22Rv1 (cell line): ENCODE data around the gene LRP2BP.

Experiments
- H3K27ac ChIP-seq: fragments of 450-650 bp; 2 replicates; pipeline ENCODE4 v1.5.1; 2017
- ZFX ChIP-seq: fragments of 450-650 bp; IDR thresholded peaks from 2 replicates; pipeline ENCODE4 v1.6.1; 2017; ENCODE audit warnings: antibody characterized with exemption, borderline replicate concordance
- TF ChIP-seq, protein P1 (sequence below): fragments of 450-650 bp; IDR thresholded peaks from 2 replicates; pipeline ENCODE4 v1.5.1; 2017; ENCODE audit warnings: mild to moderate bottlenecking

The LRP2BP gene

DNA sequence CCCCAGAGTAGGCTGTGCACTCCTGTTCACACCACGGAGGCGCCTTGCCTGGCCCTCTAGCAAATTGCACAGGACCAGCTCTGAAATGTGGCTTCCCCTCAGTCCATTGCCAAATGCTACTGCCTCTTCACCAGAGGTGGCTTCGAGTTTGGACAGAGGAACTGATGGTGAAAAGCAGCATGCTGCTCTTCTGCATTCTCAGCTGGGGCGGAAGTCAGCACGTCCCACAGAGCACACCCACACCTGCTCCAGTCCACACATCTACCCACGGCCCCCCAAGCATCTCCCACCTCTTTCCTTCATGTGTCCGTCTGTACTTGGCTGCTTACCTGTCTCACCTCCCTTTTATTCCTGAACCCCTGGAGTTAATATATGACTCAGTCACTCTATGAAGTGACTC lies 43.5 kb downstream of the LRP2BP start:
- H3K27ac ChIP-seq, result no peak overlapping the region
- TF ChIP-seq ZFX, result no peak
- TF ChIP-seq, protein P1, sequence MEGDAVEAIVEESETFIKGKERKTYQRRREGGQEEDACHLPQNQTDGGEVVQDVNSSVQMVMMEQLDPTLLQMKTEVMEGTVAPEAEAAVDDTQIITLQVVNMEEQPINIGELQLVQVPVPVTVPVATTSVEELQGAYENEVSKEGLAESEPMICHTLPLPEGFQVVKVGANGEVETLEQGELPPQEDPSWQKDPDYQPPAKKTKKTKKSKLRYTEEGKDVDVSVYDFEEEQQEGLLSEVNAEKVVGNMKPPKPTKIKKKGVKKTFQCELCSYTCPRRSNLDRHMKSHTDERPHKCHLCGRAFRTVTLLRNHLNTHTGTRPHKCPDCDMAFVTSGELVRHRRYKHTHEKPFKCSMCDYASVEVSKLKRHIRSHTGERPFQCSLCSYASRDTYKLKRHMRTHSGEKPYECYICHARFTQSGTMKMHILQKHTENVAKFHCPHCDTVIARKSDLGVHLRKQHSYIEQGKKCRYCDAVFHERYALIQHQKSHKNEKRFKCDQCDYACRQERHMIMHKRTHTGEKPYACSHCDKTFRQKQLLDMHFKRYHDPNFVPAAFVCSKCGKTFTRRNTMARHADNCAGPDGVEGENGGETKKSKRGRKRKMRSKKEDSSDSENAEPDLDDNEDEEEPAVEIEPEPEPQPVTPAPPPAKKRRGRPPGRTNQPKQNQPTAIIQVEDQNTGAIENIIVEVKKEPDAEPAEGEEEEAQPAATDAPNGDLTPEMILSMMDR, result no peak

DNA sequence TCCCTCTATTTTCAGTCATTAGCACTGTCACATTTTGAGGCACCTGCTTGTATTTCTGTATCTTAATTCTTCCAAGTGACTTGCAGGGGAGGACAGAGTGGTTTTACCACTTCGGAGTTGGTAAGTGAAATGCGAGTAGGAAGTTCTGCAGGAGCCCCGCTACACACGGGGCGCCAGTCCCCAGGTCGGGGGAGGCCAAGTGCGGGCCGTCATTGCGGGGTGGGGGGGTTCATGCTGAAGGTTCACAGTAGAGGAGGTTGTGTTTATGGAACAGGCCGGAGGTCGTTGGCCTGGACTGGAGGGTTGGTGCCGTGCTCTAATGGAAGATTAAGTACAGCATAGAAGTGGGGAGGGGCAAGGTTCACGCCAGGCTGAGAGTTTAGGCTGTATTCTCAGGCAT lies 44.0 kb downstream of the LRP2BP start:
- TF ChIP-seq, protein P1, result no peak
- TF ChIP-seq ZFX, result no peak
- no peak overlapping the region for H3K27ac ChIP-seq

DNA sequence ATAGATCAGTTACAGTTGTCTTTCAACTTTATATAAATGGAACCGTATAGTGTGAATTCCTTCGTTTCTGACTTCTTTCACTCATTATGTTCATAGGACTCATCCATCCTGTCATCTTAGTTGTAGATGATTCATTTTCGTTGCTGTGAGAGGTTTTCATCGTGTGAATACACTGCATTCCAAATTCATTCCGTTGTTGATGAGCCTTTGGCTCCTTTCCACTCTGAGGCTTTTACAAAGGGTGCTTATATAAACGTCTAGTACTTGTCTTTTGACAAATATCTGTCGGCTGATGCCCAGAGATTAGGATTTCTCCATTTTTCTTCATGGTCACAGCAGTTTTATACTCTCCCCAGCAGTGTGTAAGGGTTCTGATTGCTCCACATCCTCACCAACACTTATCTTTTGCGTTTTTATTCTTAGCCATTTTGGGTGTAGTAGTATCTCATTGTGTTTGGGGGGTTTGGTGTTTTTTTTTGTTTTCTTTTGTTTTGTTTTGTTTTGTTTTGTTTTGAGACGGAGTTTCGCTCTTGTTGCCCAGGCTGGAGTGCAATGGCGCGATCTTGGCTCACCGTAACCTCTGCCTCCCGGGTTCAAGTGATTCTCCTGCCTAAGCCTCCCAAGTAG lies 48.6 kb downstream of the LRP2BP start:
- TF ChIP-seq, protein P1, result no peak
- no peak for TF ChIP-seq ZFX
- no peak overlapping the region for H3K27ac ChIP-seq

DNA sequence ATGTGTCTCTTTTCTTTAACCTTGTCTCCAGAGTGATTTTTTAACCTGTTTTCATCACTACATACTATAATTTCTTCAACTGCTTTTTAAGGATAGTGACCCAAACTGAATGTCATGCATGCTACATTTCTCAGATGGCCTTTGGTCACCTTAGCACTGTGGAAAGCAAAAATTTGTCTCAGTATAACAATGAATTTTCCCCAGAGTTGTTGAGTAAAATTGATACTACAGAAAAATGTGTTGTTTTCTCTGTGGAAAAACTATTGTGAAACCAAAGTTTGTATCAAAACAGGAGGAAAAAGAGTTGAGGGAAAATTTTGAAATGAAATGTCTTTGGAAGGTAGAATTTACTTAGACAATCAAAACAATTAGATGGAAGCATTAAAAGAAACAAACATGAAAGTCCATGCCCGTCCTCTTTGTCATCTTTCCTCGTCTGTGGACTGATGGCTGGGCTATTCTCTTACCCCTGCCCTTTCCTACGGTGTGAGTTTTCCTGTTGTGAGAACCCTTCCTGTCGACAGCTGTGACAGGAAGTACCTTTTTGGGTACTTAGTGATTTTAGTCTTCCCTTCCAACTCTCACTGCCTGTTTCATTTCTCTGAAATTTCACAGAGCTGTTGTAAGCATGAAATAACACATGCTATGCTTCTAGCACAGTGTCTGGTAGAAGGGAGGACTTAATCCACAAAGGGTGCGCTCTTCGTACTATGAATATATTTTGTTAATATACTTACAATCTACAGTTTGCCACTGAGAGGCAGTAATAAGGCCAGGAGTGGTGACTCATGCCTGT lies 50.8 kb downstream of the LRP2BP start:
- no peak overlapping the region for H3K27ac ChIP-seq
- no peak for TF ChIP-seq ZFX
- TF ChIP-seq, protein P1, result no peak

DNA sequence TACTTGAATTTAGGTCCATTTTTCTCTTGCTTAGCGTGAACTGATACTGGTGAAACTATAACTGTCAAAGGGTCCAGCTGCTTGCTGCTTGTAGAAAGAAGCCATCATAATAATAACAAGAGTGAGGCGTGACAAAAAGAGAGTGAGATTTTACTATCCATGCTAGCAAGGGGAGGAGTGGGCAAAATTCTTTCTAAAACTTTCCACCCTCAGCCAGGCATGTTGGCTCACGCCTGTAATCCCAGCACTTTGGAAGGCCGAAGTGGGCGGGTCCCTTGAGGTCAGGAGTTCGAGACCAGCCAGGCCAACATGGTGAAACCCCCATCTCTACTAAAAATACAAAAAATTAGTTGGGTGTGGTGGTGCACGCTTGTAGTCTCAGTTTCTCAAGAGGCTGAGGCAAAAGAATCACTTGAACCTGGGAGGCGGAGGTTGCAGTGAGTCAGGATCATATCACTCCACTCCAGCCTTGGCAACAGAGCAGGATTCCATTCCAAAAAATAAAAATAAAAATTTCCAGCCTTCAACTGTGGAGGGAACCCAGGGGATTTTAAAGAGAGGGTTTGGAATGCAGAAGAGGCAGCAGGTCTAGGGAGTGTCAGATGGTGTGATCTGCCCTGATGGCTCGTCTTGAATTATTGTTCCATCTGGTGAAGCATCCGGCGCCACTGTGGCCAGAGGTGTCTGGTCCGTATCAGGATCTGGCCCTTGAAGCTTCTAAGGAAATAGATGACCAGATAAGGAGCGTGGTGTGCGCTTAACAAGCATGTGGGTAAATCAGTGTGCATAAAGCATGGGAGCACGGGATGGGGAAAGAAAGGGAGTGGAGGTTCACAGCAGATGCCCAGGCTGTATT lies 51.8 kb downstream of the LRP2BP start:
- TF ChIP-seq, protein P1, result no peak
- TF ChIP-seq ZFX, result no peak
- no peak overlapping the region for H3K27ac ChIP-seq

DNA sequence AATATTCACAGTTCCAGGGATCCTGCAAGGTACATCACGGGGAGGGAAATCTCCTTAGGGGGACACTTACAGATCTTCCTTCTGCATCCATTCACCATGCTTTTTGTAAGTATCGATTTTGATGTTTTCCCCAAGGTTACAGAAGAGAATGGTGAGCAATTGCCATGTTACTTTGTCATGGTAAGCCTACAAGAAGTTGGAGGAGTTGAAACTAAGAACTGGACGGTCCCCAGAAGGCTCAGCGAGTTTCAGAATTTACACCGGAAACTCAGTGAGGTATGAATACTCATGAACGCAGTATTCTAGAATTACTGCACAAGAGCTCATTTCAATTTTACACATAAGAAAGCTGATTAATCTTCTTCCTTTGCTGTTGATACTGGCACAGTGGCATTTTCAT lies 53.9 kb downstream of the LRP2BP start:
- no peak for TF ChIP-seq ZFX
- TF ChIP-seq, protein P1, result no peak
- H3K27ac ChIP-seq, result no peak overlapping the region
